ENCODE results near the gene SPON1.

Gene SPON1

DNA sequence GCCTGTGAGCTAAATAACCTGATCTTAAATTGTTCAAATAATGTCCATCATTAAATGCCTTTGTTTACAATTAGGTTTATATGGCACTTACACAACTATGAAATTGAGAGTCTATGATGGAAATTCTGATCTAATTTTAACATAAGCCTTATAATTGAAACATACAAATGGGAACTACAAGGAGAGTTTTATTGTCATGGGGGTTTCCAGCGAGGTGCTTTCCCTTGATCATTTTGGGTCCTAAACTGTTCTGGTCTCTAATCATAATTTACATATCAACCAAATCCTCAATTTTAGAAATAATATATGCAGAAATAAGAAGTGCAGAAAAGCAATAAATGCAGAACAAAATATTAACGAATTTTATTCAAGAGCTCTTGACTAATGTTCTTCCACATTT is 351.6 kb downstream of the SPON1 start:
- ATAC-seq (ENCODE audit: insufficient read depth, low read depth) (no peak), DNase-seq (no peak)
- no peak for TF ChIP-seq EZH2 (IDR thresholded peaks at IDR 0.05; ENCODE audit: borderline replicate concordance, low read depth, low read length, severe bottlenecking)
- TF ChIP-seq, protein P1, sequence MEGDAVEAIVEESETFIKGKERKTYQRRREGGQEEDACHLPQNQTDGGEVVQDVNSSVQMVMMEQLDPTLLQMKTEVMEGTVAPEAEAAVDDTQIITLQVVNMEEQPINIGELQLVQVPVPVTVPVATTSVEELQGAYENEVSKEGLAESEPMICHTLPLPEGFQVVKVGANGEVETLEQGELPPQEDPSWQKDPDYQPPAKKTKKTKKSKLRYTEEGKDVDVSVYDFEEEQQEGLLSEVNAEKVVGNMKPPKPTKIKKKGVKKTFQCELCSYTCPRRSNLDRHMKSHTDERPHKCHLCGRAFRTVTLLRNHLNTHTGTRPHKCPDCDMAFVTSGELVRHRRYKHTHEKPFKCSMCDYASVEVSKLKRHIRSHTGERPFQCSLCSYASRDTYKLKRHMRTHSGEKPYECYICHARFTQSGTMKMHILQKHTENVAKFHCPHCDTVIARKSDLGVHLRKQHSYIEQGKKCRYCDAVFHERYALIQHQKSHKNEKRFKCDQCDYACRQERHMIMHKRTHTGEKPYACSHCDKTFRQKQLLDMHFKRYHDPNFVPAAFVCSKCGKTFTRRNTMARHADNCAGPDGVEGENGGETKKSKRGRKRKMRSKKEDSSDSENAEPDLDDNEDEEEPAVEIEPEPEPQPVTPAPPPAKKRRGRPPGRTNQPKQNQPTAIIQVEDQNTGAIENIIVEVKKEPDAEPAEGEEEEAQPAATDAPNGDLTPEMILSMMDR (IDR thresholded peaks at IDR 0.05; ENCODE audit: borderline replicate concordance, extremely low read depth, low read length, poor library complexity, severe bottlenecking) = no peak
- Histone ChIP-seq H4K20me1 (ENCODE audit: insufficient read depth, low read length) (peaks cover 65% of the 10 kb centered on the region), H3K4me1 (ENCODE audit: insufficient read depth, low read length) (peaks cover 14% of the 10 kb centered on the region), H3K4me2 (ENCODE audit: insufficient read depth, low read length) (no peak overlapping the region), H3K27ac (ENCODE audit: low read length) (no peak overlapping the region), H2AFZ (ENCODE audit: low read depth, low read length) (no peak overlapping the region), H3K79me2 (ENCODE audit: insufficient read depth, low read length) (peaks cover 96% of the 10 kb centered on the region), H3K4me3 (ENCODE audit: low read depth in 1 of 2, low read length in 2 of 2) (no peak overlapping the region), H3K36me3 (ENCODE audit: insufficient read depth, low read length) (no peaks in the 10 kb centered on the region), H3K9me3 (ENCODE audit: insufficient read depth, low read length, severe bottlenecking) (no peaks in the 10 kb centered on the region), H3K9ac (ENCODE audit: low read depth, low read length) (no peak overlapping the region), H3K27me3 (ENCODE audit: insufficient read depth, low read length, poor library complexity) (no peaks in the 10 kb centered on the region)

GRCh38 chr11:14315130-14315529 is 352.6 kb downstream of the SPON1 start:
- DNase-seq (no peak), ATAC-seq (ENCODE audit: insufficient read depth, low read depth) (no peak)
- no peaks in the 10 kb centered on the region for H3K36me3 ChIP-seq (ENCODE audit: insufficient read depth, low read length)
- peaks cover 94% of the 10 kb centered on the region for H3K79me2 ChIP-seq (ENCODE audit: insufficient read depth, low read length)
- H3K4me1 ChIP-seq (ENCODE audit: insufficient read depth, low read length) = peaks cover 22% of the 10 kb centered on the region
- no peak overlapping the region for H3K4me2 ChIP-seq (ENCODE audit: insufficient read depth, low read length)
- H4K20me1 ChIP-seq (ENCODE audit: insufficient read depth, low read length) = peaks cover 62% of the 10 kb centered on the region
- TF ChIP-seq, protein P1 (IDR thresholded peaks at IDR 0.05; ENCODE audit: borderline replicate concordance, extremely low read depth, low read length, poor library complexity, severe bottlenecking) = no peak
- TF ChIP-seq EZH2 (IDR thresholded peaks at IDR 0.05; ENCODE audit: borderline replicate concordance, low read depth, low read length, severe bottlenecking) = no peak
- H3K9me3 ChIP-seq (ENCODE audit: insufficient read depth, low read length, severe bottlenecking) = no peaks in the 10 kb centered on the region
- H3K27me3 ChIP-seq (ENCODE audit: insufficient read depth, low read length, poor library complexity) = no peaks in the 10 kb centered on the region
- no peak overlapping the region for H2AFZ ChIP-seq (ENCODE audit: low read depth, low read length)
- no peak overlapping the region for H3K4me3 ChIP-seq (ENCODE audit: low read depth in 1 of 2, low read length in 2 of 2)
- H3K9ac ChIP-seq (ENCODE audit: low read depth, low read length) = no peak overlapping the region
- no peak overlapping the region for H3K27ac ChIP-seq (ENCODE audit: low read length)
